ENCODE measurements around the gene UBFD1.
"Not testable (repeated sequence)": the region's sequence is repeated elsewhere in the genome, so short reads cannot be mapped to it uniquely, and the experiment has no call there.

The UBFD1 gene

DNA sequence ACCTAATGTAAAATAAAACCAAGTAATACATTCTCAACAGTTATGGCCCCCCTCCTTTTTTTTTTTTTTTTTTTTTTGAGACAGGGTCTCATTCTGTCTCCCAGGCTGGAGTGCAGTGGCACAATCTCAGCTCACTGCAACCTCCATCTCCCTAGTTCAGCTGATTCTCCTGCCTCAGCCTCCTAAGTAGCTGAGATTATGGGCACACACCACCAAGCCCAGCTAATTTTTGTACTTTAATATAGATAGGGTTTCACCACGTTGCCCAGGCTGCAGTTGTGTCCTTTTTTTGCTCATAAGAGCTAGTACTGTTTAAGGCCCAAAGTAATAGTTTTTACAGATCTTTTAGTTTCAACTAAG is 18.6 kb upstream of the UBFD1 start:
- no peak for TF ChIP-seq ZNF274 (IDR thresholded peaks at IDR 0.05; ENCODE audit: low read depth, low read length)
- no peak overlapping the region for H3K4me3 ChIP-seq (ENCODE audit: low read length)

DNA sequence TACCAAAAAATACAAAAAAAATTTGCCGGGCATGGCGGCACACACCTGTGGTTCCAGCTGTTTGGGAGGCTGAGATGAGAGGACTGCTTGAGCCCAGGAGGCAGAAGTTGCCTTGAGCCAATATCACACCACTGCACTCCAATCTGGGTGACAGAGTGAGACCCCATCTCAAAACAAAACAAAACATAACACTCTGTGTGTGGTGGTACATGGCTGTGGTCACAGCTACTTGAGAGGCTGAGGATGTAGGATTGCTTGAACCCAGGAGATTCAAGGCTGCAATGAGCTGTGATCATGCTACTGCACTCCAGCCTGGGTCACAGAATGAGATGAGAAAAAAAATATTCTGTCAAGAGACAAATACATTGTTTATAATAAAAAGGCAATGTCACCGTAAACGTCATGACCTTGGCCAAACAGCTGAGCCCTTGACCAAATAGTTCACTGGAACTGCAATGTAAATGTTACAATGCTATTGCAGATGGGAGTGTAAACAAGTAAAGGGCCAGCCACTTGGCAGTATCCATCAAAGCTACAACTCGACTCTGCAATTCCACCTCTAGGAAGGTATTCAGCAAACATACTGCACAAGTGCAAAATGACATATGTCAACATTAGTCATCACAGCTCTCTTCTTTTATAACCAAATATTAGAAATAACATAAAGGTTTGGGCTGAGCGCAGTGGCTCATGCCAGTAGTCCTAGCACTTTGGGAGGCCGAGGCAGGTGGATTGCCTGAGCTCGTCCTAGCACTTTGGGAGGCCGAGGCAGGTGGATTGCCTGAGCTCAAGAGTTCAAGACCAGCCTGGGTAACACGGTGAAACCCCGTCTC is 17.3 kb upstream of the UBFD1 start:
- no peak for TF ChIP-seq ZNF274 (IDR thresholded peaks at IDR 0.05; ENCODE audit: low read depth, low read length)
- no peak overlapping the region for H3K4me3 ChIP-seq (ENCODE audit: low read length)

DNA sequence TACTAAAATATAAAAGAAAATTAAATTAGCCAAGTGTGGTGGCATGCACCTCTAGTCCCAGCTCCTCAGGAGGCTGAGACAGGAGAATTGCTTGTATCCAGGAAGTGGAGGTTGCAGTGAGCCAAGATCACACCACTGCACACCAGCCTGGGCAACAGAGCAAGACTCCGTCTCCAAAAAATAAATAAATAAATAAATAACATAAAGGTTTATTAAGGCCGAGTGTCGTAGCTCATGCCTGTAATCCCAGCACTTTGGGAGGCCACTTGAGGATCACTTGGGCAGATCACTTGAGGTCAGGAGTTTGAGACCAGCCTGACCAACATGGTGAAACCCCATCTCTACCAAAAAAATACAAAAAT is 16.7 kb upstream of the UBFD1 start:
- not testable (repeated sequence) for H3K4me3 ChIP-seq (ENCODE audit: low read length)

DNA sequence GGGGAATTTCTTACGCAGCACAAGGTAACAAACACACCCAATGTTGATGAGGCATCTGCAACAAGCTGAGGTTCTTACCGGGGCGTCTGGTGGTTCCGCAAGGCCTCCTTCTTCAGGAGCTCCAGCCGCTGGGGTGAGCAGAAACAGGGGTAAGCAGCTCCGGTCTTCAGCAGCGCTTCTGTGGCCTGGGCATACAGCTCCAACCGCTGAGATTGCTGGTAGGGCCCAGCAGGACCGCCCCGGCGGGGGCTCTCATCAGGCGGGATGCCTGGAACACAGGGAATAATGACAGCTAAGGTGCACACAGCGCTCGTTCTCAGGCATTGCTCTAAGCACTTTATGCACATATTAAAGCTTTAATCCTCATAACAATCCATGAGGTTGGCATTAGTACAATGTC is 13.1 kb upstream of the UBFD1 start:
- no peak overlapping the region for H3K4me3 ChIP-seq (ENCODE audit: low read length)
- no peak for TF ChIP-seq ZNF274 (IDR thresholded peaks at IDR 0.05; ENCODE audit: low read depth, low read length)

DNA sequence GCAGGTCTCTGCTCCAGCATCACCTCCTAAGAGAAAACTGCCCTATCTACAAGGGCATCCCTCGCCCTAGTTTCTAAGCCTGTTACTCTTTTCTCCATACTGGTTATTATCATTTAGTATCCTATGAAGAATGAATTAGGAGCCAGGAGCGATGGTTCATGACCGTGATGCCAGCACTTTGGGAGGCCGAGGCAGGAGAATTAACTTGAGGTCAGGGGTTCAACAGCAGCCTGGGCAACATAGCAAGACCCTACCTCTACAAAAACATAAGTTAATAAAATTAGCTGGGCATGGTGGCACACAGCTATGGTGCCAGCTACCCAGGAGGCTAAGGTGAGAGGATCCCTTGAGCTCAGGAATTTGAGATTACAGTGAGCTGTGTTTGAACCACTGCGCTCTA is 7.6 kb upstream of the UBFD1 start:
- TF ChIP-seq ZNF274 (IDR thresholded peaks at IDR 0.05; ENCODE audit: low read depth, low read length) = no peak
- no peak overlapping the region for H3K4me3 ChIP-seq (ENCODE audit: low read length)

DNA sequence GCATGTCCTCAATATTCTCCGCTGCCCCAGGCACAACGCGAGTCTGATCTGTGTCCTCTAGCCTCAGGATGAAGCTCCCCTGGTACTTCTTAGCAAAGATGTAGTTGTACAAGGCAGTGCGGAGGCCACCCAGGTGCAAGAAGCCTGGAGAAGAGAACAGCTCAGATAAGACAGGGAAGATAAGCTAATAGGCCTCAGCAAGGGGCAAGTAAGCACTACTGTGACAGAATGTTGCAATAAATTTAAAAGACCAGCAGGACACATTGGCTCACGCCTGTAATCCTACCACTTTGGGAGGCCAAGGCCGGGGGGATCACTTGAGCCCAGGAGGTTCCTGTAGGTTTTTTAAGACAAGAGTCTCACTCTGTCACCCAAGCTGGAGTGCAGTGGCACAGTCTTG is 5.4 kb upstream of the UBFD1 start:
- no peak overlapping the region for H3K4me3 ChIP-seq (ENCODE audit: low read length)
- TF ChIP-seq ZNF274 (IDR thresholded peaks at IDR 0.05; ENCODE audit: low read depth, low read length) = no peak

DNA sequence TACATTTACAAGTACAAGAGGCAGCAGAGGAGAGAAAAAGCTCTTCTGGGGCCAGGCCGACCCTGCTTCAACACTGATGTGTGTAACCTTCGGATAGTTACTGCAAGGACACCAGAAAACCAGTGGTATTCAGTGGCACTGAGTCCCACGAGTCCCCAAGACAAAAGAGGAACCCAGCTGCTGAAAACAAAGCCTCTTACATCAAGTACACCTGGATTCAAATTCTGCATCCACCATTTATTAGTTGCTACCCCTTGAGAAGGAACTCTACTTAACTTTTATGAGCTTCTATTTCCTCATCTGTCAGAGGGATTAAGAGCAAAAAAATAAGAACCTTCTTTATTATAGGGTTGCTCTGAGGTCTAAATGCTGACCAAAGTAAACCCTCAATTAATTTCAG is 3.0 kb upstream of the UBFD1 start:
- no peak for TF ChIP-seq ZNF274 (IDR thresholded peaks at IDR 0.05; ENCODE audit: low read depth, low read length)
- H3K4me3 ChIP-seq (ENCODE audit: low read length) = no peak overlapping the region

DNA sequence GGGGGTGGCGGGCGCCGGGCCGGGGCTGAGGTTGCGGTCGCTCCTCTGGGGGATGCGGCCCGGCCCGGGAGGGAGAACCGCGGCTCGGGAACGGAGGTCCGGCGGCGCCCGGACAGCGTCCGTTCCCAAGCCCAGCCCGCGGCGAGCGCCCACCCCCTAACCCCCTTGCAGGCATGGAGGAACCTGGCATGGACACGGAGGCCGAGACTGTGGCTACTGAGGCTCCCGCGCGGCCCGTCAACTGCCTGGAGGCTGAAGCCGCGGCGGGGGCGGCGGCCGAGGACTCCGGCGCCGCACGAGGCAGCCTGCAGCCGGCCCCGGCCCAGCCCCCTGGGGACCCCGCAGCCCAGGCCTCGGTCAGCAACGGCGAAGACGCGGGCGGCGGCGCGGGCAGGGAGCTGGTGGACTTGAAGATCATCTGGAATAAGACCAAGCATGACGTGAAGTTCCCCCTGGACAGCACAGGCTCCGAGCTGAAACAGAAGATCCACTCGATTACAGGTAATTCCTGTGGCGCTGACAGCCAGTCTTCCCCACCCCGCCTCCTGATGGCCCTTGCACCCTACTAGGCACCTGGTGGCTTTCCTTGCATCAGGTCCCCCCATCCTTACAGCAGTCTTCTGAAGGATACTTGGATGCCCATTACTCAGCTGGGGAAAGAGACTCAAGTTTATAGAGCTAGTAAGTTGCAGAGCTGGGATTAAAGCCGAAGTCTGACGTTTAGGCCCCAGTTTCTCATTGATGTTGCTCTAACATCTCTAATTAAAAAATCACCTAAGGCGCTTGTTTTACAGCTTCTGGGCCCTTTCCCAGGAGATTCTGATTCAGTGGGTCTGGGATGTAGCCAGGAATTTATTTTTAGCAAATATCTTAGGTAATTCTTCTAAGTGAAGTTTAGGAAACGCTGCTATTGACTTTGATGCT is 514 bp downstream of the UBFD1 start:
- H3K4me3 ChIP-seq (ENCODE audit: low read length) = peak overlapping the region; percentile 90
- no peak for TF ChIP-seq ZNF274 (IDR thresholded peaks at IDR 0.05; ENCODE audit: low read depth, low read length)

DNA sequence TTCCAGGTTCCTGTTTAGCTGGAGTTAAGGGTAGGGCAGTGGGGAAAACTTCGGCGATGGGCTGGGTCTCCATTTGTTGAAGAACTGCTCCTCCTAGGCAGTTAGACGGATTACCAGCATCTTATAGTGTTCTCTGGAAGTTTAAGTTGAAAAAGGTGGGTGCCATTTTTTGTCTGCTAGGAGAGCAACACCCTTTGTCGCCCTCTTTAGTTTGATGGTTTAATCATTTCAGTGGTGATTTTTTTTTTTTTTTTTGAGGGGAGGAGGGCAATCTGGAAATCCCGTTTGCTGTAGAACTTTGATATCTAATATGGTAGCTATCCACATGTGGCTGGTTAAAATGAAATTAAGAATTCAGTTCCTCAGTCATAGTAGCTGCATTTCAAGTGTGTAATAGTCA is 4.1 kb downstream of the UBFD1 start:
- no peak overlapping the region for H3K4me3 ChIP-seq (ENCODE audit: low read length)
- no peak for TF ChIP-seq ZNF274 (IDR thresholded peaks at IDR 0.05; ENCODE audit: low read depth, low read length)

DNA sequence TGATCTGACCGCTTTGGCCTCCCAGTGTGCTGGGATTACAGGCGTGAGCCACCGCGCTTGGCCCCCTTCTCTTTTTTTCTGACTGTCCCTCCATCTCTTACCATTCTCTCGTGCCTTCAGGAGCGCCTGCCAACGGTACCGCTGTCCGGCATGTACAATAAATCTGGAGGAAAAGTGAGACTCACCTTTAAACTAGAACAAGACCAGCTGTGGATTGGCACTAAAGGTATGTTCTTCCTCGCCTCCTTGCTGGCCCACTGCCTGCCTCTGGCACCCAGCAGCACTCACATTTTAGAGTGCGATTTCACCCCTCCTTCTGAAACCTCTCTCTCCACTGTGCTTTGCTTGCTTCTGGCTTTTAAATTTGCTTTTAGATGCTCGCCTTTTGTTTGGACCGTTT is 5.0 kb downstream of the UBFD1 start:
- no peak for TF ChIP-seq ZNF274 (IDR thresholded peaks at IDR 0.05; ENCODE audit: low read depth, low read length)
- no peak overlapping the region for H3K4me3 ChIP-seq (ENCODE audit: low read length)

DNA sequence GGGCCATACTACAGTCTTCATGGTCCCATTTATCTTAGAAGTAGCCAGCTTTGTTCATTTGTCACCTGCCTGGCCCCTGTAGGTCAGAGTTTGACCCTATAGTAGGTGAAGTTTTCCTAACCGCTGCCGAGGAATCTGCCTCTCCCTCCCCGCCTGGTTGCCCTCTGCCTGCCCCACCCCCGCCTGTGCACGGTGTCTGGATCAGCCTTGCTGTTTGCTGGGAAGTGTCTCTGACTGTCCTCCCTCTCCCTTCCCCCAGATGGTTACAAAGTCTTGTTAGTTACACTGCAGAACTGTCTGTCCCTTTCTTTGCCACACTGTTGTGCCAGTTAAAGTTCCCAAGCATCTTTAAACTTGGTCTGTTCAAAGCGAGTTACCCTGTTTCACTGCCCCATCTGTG is 5.7 kb downstream of the UBFD1 start:
- no peak overlapping the region for H3K4me3 ChIP-seq (ENCODE audit: low read length)
- no peak for TF ChIP-seq ZNF274 (IDR thresholded peaks at IDR 0.05; ENCODE audit: low read depth, low read length)

DNA sequence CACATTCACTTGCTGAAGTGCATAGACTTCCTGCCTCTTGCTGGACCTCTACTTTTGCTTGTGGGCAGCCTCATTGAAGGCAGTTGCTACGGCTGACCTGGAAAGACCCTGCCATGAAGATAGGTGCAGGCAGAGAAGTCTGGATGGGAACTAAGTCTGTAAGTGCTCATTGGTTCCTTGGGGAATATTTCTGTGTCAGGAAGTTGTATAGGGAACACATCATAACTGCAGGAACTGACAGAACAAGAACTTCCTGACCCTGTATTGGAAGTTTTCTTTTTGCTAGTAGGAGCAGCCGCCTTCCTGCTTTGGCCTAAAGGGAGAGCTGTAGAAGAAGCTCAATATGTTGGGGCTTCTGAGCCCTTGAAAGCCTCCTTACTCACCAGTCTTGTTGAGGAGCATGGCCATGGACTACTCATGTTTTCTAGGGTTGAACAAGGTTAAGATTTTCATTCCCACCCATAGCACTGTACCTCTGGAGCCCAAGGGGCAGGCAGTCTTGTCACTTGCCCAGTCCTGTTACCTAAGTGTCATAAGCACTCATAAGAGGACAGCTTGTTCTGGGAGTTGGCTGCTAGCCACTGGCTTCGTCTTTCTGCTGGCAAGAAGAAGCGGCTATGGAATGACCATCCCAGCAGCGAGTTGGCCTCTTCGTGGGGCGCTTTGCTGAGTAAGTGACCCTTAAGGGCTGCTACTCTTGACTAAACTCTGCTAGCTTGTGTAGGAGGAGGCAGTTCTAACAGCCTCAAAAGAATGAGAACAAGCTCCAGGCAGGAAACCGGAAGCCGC is 7.2 kb downstream of the UBFD1 start:
- H3K4me3 ChIP-seq (ENCODE audit: low read length) = no peak overlapping the region
- TF ChIP-seq ZNF274 (IDR thresholded peaks at IDR 0.05; ENCODE audit: low read depth, low read length) = no peak

DNA sequence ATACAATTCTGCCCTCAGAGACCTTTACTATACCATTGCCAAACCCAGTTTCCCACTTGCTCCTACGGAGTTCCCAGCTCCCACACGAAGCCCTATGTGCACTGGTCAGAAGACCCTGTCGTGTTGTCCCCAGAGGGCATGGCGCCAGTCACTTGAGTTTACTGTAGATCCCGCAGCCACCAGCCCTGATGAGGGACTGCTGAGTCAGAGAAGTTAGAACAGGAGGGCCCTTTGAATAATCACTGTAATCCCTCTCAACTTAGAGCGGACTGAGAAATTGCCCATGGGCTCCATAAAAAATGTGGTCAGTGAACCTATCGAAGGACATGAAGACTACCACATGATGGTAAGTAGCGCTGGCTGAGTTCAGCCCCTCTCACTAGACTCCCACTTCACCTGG is 9.2 kb downstream of the UBFD1 start:
- TF ChIP-seq ZNF274 (IDR thresholded peaks at IDR 0.05; ENCODE audit: low read depth, low read length) = no peak
- H3K4me3 ChIP-seq (ENCODE audit: low read length) = no peak overlapping the region

DNA sequence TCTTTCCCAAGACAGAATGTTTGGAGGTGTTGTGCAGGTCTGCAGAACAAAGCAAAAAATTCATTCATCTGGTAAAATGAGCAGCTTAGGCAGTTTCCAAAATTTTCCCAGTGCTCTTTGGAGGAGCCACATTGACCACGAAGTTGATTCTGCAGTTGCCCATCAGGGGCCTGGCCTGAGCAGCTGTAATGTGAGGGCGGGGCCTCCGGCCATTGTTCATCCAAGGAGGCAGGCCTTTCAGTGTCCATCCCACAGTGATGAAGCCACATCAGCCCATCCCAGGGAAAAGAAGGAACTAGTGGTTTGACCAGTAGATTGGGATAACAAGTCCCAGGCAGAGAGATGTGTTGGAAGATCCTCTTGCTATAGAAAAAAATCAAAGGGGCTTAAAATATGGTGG is 10.1 kb downstream of the UBFD1 start:
- no peak for TF ChIP-seq ZNF274 (IDR thresholded peaks at IDR 0.05; ENCODE audit: low read depth, low read length)
- H3K4me3 ChIP-seq (ENCODE audit: low read length) = no peak overlapping the region
